HT1080 (cell line): ENCODE data around the gene COL4A4. TPM values are rescaled to one million over a fixed set of nuclear protein-coding genes. Genes with fewer than 3 reads are reported as not detected.
"Not testable (repeated sequence)": the region's sequence is repeated elsewhere in the genome, so short reads cannot be mapped to it uniquely, and the experiment has no call there.

Source experiments
- DNase-seq: peaks from one replicate; pipeline ENCODE4 v3.0.0-alpha.2; 2015; ENCODE audit warnings: low read depth
- polyA plus RNA-seq, 2 experiments: library from polyadenylated mRNA; depleted of rRNA; stranded (reverse); fragments of >200 nt; gene quantifications; 2 replicates each; pipeline ENCODE4 v1.2.3, GENCODE V29; 2015
- total RNA-seq: library from RNA; depleted of rRNA; stranded (reverse); fragments of >200 nt; shearing (Covaris generic); gene quantifications from 2 replicates; pipeline ENCODE4 v1.2.3, GENCODE V29; 2014; rRNA removed

COL4A4 gene
- total RNA-seq = 0.10 and 0.14 TPM in 2 replicates
- polyA plus RNA-seq (2015; cell fraction: cytosol; rRNA removed) = 0.01 and 0.03 TPM in 2 replicates
- polyA plus RNA-seq (2015; cell fraction: nucleus; rRNA removed) = 0.04 and 0.23 TPM in 2 replicates

GRCh38 chr2:227163998-227164762 lies at the start of gene COL4A4, which contains the start of gene COL4A3:
TSS of gene COL4A4 (minus strand) at chr2:227164205. CDS start at chr2:227147483, 16,722 bp downstream.
TSS of gene COL4A3 (plus strand) at chr2:227164624. CDS start at chr2:227164727, 103 bp downstream.
- DNase-seq = no peak

- DNase-seq = no peak
Observed at GRCh38 chr2:227207573-227207972, 43.6 kb upstream of the COL4A4 start.

GRCh38 chr2:227206406-227206805 lies 42.4 kb upstream of the COL4A4 start:
- DNase-seq = no peak

DNA sequence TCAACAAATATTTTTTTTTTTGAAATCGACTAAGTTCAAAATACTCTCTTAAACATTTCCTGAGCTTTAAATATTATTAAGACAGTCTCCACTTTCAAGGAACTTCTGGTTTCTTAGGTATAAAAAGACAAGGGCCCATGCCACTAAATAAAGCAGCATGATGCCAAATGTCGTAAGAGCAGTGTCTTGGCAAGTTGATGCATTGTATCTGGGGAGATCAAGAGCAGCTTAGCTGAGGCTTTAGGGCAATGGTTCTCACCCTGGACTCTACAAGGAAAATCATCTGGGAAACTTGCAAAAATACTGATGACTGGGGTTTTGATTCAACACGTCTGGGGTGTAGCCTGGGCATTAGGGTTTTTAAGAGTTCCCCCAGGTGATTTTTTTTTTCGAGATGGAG lies 41.7 kb upstream of the COL4A4 start:
- no peak for DNase-seq

- DNase-seq = no peak
Observed at GRCh38 chr2:227204452-227204851, 40.4 kb upstream of the COL4A4 start.

GRCh38 chr2:227201771-227202170 lies 37.8 kb upstream of the COL4A4 start:
- no peak for DNase-seq

DNA sequence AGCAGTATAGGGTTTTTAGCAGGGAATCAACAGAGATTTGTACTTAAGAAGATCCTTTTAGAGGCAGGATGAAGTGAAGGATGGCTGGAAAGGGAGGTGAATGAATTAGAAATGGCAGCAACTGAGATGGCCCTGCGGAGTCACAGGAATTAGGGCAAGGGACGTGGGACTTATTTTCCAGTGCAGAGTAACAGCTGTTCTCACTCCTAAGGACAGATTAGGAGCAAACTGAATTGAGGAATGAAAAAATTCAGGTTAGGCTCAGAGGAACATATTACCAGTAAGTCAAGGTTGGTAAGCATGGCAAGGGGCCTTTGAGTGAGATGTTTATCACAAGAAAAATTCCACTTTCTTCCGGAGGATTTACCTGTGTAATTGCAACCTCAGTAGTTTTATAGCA lies 34.9 kb upstream of the COL4A4 start:
- DNase-seq = no peak

DNA sequence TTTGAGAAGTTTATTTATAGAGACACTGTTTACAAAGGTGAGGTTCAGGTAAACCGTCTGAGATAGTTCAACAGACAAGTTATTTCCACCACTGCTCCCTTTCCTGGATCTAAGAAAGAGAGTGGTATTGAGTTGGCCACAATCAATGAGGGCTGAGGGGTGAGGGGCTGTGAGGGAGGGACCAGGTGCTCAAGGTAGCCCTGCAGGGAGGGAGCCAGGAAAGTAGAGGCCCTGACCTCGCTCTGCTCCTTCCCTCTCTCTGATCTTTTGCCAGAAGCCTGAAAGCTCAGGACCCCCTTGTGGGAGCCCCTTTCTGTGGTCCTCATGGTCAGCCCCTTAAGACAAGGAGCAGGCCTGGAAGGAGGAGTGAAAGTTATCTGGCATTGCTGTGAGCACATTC lies 30.2 kb upstream of the COL4A4 start:
- DNase-seq = no peak

GRCh38 chr2:227192491-227192890 lies 28.5 kb upstream of the COL4A4 start:
- DNase-seq = no peak

- peak; percentile 44 for DNase-seq
Observed at GRCh38 chr2:227191367-227191766, 27.4 kb upstream of the COL4A4 start.

DNA sequence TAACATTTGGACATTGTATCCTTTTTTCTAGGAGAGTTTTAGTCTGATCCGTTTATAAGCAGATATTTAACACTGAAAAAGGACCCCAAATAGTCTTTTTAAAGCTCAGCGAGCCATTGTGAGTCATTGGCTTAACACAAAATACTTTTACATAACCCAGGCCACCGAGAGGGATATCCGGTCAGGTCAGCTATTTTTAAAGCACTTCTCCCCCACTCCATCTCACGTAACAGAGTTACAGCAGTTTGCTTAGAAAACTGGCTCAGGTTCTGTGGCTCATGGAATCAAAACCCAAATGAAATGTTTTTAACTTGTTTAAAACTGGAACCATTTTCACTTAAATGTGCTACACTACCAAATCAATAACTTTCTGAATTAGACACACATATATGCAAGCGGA lies 24.3 kb upstream of the COL4A4 start:
- DNase-seq = peak; percentile 74

DNA sequence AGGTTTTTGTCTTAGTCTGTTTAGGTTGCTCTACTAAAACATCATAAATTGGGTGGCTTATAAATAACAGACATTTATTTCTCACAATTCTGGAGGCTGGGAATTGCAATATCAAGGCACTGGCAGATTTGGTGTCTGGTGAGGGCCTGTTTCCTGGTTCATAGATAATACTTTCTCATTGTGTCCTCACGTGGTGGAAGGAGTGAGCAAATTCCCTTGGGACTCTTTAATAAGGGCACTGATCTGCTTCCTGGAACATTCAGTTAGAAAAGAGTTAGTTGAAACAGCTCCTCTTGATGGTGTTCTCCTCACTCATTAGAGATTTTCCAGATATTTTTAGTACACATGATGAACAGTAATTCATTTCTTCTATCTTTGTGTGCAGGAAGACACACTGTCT lies 22.7 kb upstream of the COL4A4 start:
- DNase-seq = no peak

DNA sequence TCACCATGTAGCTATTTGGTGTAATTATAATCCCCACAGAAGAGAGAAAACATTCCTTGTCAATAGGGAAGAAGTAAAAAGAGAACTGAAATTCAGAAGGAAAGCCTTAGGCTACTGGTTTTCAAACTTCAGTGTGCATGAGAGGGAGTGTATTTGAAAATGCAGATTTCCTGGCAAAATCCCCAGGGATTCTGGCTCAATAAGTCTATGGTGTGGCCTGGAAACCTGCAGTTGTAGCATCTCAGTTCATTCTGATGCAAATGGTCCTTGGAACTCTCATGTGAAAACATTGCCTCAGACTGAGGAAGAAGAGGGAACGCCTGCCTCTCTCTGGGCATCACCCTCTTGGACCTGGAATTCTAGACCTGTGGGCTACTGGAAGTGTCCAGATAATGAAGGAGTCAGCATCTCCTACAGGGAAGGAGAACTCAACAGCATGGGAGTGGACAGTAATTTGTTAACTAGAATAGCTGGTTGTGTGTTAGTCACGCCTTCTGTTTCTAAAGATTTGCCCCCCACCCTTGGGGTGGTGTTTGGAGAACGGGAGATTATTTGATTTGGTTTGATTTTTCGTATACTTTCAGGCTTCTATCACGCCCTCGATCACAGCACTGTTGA lies 21.7 kb upstream of the COL4A4 start:
- DNase-seq = no peak

- DNase-seq = no peak
Observed at GRCh38 chr2:227183657-227184367, 19.8 kb upstream of the COL4A4 start.

DNA sequence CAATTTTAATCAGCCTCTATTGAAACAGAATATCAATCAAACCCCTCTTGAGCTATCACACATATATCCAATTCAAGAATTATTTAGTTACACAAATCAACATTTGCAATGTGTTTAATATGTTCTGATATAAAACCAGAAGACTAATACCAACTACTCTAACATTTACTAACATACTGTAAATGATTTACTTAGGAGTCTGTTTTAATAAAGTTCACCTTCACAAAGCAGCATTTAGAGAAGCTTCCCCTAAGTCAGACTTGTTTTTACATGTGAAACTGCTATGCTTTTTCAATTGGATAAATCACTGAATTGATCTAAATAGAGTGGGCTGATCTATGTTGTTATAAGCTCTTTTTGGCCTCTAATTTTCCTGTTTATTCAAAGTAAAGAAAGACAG lies 18.8 kb upstream of the COL4A4 start:
- DNase-seq = no peak

DNA sequence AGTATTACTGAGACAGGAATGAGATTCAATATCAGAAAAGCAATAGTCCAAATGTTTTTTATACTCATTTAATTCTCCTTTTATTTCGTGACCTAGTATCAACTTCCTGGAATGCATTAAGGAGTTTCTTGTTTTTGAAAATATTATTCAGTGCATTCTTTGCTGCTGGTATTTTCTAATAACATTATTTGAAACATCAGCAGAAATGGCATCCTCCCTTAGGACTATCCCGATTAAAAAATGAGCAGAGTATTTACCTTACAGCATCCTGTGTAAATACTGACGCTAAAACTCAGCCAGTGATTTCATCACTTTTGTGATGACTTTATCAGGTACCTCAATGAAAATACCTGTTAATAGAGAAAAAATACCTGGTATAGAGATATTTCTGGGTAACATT lies 16.8 kb upstream of the COL4A4 start:
- DNase-seq = no peak

- DNase-seq = no peak
Observed at GRCh38 chr2:227179988-227180685, 16.1 kb upstream of the COL4A4 start.

GRCh38 chr2:227177592-227178336 lies 13.8 kb upstream of the COL4A4 start:
- no peak for DNase-seq

- DNase-seq = not testable (repeated sequence)
Observed at GRCh38 chr2:227171779-227172178, 7.8 kb upstream of the COL4A4 start.

DNA sequence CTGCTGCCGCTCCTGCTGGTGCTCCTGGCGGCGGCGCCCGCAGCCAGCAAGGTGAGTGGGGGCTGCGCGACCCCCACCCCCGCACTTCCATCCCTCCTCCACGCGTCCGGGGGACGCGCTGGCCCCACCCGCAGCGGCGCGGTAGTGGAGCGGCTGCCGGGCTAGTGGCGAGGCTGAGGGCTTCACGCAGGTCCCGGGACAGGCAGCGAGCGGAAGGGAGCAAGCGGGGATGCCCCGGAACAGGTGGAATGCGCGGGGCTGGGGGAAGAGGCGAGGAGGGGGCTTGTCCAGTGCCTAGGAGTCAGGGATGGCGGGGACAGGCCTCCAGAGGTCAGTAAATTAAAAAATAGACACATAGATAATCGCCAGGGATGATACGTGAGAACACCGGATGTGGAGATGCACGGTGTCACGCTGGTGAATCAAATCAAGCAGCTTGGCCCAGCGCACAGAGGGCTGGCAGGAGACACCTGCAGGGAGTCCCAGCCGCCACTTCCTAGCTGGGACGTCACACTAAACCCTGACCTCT lies 822 bp upstream of the COL4A4 start:
- DNase-seq = no peak
